ENCODE data around the gene INAVA. TPM values are rescaled to one million over a fixed set of nuclear protein-coding genes. Genes with fewer than 3 reads are reported as not detected.

The INAVA gene
- total RNA-seq, 1 experiment from 2014 or later = 36.8 TPM

DNA sequence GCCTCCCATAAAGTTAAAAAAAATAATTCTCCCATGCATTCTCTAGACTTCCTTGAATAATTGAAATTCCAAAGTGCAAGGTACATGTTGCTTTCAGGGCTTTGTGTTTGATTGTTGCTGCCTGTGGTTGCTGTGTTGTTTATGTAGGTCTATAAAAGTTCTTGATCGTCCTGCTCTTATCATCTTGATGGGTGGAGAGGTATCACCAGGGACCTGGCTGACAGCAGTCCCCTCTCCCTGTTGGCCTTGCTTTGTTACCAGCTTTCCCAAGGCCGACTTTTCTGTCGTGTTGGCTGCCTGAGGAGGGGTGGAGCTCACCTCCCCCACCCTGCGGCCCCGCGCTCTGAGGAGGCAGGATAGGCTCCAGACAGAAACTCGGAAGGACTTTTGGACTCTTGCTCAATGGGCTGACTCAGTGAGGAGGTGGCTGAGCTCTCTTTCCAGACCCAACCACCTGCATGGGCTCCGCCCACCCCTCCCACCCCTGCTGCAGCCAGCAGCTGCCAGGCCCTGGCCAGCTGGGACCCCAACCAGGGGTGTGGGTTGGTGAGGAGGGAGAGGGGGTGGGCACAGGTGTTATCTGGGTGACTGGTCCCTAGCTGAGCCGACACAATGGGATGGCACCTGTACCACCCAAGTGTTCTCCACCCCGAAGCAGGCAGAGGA is 2.0 kb downstream of the INAVA start:
- TF ChIP-seq, protein P1, sequence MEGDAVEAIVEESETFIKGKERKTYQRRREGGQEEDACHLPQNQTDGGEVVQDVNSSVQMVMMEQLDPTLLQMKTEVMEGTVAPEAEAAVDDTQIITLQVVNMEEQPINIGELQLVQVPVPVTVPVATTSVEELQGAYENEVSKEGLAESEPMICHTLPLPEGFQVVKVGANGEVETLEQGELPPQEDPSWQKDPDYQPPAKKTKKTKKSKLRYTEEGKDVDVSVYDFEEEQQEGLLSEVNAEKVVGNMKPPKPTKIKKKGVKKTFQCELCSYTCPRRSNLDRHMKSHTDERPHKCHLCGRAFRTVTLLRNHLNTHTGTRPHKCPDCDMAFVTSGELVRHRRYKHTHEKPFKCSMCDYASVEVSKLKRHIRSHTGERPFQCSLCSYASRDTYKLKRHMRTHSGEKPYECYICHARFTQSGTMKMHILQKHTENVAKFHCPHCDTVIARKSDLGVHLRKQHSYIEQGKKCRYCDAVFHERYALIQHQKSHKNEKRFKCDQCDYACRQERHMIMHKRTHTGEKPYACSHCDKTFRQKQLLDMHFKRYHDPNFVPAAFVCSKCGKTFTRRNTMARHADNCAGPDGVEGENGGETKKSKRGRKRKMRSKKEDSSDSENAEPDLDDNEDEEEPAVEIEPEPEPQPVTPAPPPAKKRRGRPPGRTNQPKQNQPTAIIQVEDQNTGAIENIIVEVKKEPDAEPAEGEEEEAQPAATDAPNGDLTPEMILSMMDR (conservative IDR thresholded peaks at IDR 0.05) = no peak
- Histone ChIP-seq H3K27me3 (ENCODE audit: insufficient read depth, low read length) (no peaks in the 10 kb centered on the region), H2BK20ac (ENCODE audit: low read depth, low read length, poor library complexity, severe bottlenecking) (no peak overlapping the region), H3T11ph (ENCODE audit: low read length) (no peak overlapping the region), H2BK12ac (ENCODE audit: insufficient read length, low read depth, low read length) (no peak overlapping the region), H3K23me2 (ENCODE audit: insufficient read length, low read depth, low read length, poor library complexity, severe bottlenecking) (peaks cover 17% of the 10 kb centered on the region), H2AK5ac (ENCODE audit: insufficient read length, low read length) (no peak overlapping the region), H3K79me2 (ENCODE audit: insufficient read depth, low read length) (peaks cover 22% of the 10 kb centered on the region; the same call in 1 of the 2 replicates), H3K79me1 (ENCODE audit: insufficient read depth, low read depth, low read length, poor library complexity, severe bottlenecking) (peaks cover 7% of the 10 kb centered on the region), H3K23ac (ENCODE audit: insufficient read length, low read depth, low read length) (no peak overlapping the region), H3K4me1 (ENCODE audit: insufficient read depth, low read length) (peaks cover 18% of the 10 kb centered on the region; the same call in 1 of the 2 replicates), H3K18ac (ENCODE audit: insufficient read length, low read depth, low read length) (no peak overlapping the region), H4K8ac (replicated peaks; ENCODE audit: insufficient read length, low read depth, low read length) (no peak overlapping the region), H3K14ac (ENCODE audit: insufficient read depth, low read length) (no peak overlapping the region), H3K56ac (ENCODE audit: insufficient read length, low read depth, low read length) (no peak overlapping the region), H2BK120ac (ENCODE audit: low read depth, low read length, poor library complexity, severe bottlenecking) (no peak overlapping the region), H4K5ac (ENCODE audit: insufficient read length, low read depth, low read length) (no peak overlapping the region), H3K4me2 (ENCODE audit: insufficient read depth, insufficient read length, low read length) (no peak overlapping the region), H4K91ac (ENCODE audit: insufficient read length, low read depth, low read length) (no peak overlapping the region), H3K27ac (ENCODE audit: insufficient read length, low read depth, low read length) (no peak overlapping the region), H3K9ac (ENCODE audit: extremely low read depth, insufficient read length, low read length) (no peak overlapping the region), H4K20me1 (ENCODE audit: control insufficient read depth, insufficient read depth, insufficient read length) (peaks cover 2% of the 10 kb centered on the region), H3K9me3 (ENCODE audit: control insufficient read depth, low read depth, low read length) (no peaks in the 10 kb centered on the region), H2BK5ac (ENCODE audit: insufficient read length, low read length) (no peak overlapping the region), H3K4ac (ENCODE audit: low read depth, low read length) (no peak overlapping the region), H2AFZ (ENCODE audit: low read length) (no peak overlapping the region), H2BK15ac (ENCODE audit: low read depth, low read length) (no peak overlapping the region)
- Mint-ChIP-seq H3K27ac (peak overlapping the region in 2 of 3 experiments; percentile 40 to 89; a peak in 4 of 7 replicates), H3K4me1 (peaks cover 53 to 59% of the 10 kb centered on the region in 2 experiments), H3K9me3 (no peaks in the 10 kb centered on the region; a peak in 1 of 5 replicates), H3K36me3 (ENCODE audit: insufficient read depth in 1 of 3, low read depth in 3 of 3) (peaks cover 20 to 38% (median 37%) of the 10 kb centered on the region in 3 experiments; a peak in 6 of 7 replicates), H3K4me3 (peak overlapping the region in 1 of 2 experiments; percentile 53; a peak in 2 of 5 replicates), H3K27me3 (ENCODE audit: low read depth) (no peaks in the 10 kb centered on the region)
- WGBS (ENCODE audit: extremely low coverage, insufficient read length, low lambda C conversion rate) = no CpG with 5 or more reads among the region's 10 CpGs
- no peak for DNase-seq

Data from H9 (cell line).